ENCODE data around the gene ADAMTS2. TPM values are rescaled to one million over a fixed set of nuclear protein-coding genes. Genes with fewer than 3 reads are reported as not detected.
A peak's percentile ranks its signal among the peaks of the same experiment; 100 is the strongest.

Gene ADAMTS2
- total RNA-seq, 1 donor from 2014 or later = 1.2 TPM

DNA sequence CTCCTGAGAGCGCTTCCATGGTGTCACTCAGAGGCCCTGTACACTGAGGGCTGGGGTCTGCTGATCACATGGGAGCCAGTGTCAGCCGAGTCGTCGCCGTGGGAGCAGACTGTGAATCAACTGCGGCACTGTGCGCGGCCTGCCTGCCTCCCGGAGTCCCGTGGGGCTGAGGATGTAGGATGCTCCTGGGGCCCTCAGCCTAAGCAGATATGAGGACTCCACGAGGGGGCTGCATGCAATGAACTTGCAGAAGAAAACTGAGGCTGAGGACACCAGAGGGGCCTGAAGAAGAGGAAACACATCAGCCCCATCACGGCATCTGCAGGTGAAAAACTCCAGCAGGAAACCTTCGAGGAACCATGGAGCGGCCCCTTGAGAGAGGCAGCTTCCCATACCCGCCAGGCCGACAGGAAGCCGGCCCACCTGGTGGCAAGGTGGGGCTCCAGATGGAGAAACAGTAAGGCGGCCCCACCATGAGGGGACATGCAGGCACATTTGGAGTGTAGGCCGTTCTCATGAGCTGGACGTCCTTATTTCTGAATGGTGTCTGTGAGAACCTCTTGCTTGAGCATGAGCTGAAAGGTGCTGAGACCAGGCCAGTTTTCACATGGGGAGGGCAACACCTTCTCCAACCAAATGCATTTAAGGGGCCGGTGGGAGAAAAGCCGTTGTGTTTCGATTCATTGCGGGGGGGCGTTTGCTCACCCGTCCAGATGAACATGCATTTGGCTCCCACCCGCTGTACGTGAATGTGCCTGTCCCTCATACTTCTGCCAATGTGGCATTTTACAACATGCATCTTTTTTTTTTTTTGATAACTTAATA is 35.2 kb upstream of the ADAMTS2 start:
- H3K36me3 Mint-ChIP-seq = no peaks in the 10 kb centered on the region
- no peak for DNase-seq (ENCODE audit: low spot score)

DNA sequence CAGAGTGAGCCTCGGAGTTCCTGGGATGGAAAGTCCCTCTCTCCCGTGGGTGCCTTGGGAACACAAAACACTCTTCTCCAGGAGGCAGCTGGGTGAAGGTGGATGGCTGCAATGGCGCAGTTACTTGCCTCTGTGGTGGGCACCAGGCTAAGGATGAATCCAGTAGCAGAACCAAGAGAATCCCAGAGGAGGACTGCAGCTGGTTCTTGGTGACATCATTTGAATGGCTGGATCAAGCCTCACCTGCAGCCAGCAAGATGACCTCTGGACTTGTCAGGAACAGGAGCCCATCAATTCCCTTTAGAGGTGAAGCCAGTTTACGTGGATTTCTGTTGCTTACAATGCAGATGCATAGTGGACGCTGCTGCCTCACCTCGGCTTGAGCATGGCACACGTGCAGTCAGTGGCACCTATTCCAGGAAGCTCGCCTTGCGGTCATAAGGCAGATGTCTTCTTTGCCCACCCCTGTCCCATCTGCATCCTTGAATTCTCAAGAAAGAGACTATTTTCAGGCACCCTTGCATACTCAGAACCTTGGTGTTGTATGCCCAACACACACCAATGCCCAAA is 34.1 kb upstream of the ADAMTS2 start:
- Mint-ChIP-seq H3K27me3 (ENCODE audit: insufficient read depth, low read depth) (peaks cover 5% of the 10 kb centered on the region), H3K36me3 (no peaks in the 10 kb centered on the region), H3K9me3 (peaks cover 3% of the 10 kb centered on the region), H3K4me1 (peaks cover 7% of the 10 kb centered on the region), H3K27ac (no peak overlapping the region), H3K4me3 (no peak overlapping the region)
- H3K4me3 ChIP-seq = no peak overlapping the region
- no peak overlapping the region for H3K4me2 ChIP-seq
- H3K27ac ChIP-seq = no peak overlapping the region
- no peaks in the 10 kb centered on the region for H3K79me2 ChIP-seq (ENCODE audit: low read depth)
- TF ChIP-seq EZH2 (IDR thresholded peaks at IDR 0.05) = no peak
- TF ChIP-seq EZH2phosphoT487 (IDR thresholded peaks at IDR 0.05) = no peak
- TF ChIP-seq CTCF (IDR thresholded peaks at IDR 0.05) = no peak
- H3K9ac ChIP-seq = no peak overlapping the region
- no peaks in the 10 kb centered on the region for H4K20me1 ChIP-seq (ENCODE audit: low read depth)
- no peak for DNase-seq (ENCODE audit: low spot score)
- H3K9me3 ChIP-seq (ENCODE audit: low read depth) = no peaks in the 10 kb centered on the region
- no peaks in the 10 kb centered on the region for H3K4me1 ChIP-seq
- no peaks in the 10 kb centered on the region for H3K27me3 ChIP-seq
- H3K36me3 ChIP-seq = no peaks in the 10 kb centered on the region
- no peaks in the 10 kb centered on the region for H3F3A ChIP-seq (ENCODE audit: low read depth)
- no peak overlapping the region for H2AFZ ChIP-seq (replicated peaks)

More for the DNA sequence above, 35.2 kb upstream of the ADAMTS2 start:
- no peaks in the 10 kb centered on the region for H3K4me1 ChIP-seq
- H3K27ac ChIP-seq = no peak overlapping the region
- H3K27me3 Mint-ChIP-seq (ENCODE audit: insufficient read depth, low read depth) = peaks cover 2% of the 10 kb centered on the region
- no peak overlapping the region for H3K4me3 ChIP-seq
- H3K36me3 ChIP-seq = no peaks in the 10 kb centered on the region
- no peak overlapping the region for H3K4me3 Mint-ChIP-seq
- H3K9me3 Mint-ChIP-seq = peaks cover 3% of the 10 kb centered on the region
- H3K27ac Mint-ChIP-seq = no peak overlapping the region
- H3K9me3 ChIP-seq (ENCODE audit: low read depth) = no peaks in the 10 kb centered on the region
- H3K27me3 ChIP-seq = no peaks in the 10 kb centered on the region
- H3K4me2 ChIP-seq = no peak overlapping the region
- no peaks in the 10 kb centered on the region for H3F3A ChIP-seq (ENCODE audit: low read depth)
- no peaks in the 10 kb centered on the region for H4K20me1 ChIP-seq (ENCODE audit: low read depth)
- H3K79me2 ChIP-seq (ENCODE audit: low read depth) = no peaks in the 10 kb centered on the region
- no peak overlapping the region for H2AFZ ChIP-seq (replicated peaks)
- peaks cover 1% of the 10 kb centered on the region for H3K4me1 Mint-ChIP-seq
- no peak overlapping the region for H3K9ac ChIP-seq
- TF ChIP-seq CTCF (IDR thresholded peaks at IDR 0.05) (no peak), EZH2 (IDR thresholded peaks at IDR 0.05) (no peak), EZH2phosphoT487 (IDR thresholded peaks at IDR 0.05) (no peak)

- H3K9me3 ChIP-seq (ENCODE audit: low read depth) = no peaks in the 10 kb centered on the region
- Mint-ChIP-seq H3K9me3 (peaks cover 3% of the 10 kb centered on the region), H3K4me1 (peaks cover 7% of the 10 kb centered on the region), H3K27me3 (ENCODE audit: insufficient read depth, low read depth) (peaks cover 8% of the 10 kb centered on the region), H3K36me3 (no peaks in the 10 kb centered on the region), H3K27ac (peak overlapping the region; percentile 54), H3K4me3 (no peak overlapping the region)
- no peak overlapping the region for H3K9ac ChIP-seq
- H3K27ac ChIP-seq = no peak overlapping the region
- no peak overlapping the region for H2AFZ ChIP-seq (replicated peaks)
- H3K4me3 ChIP-seq = no peak overlapping the region
- no peaks in the 10 kb centered on the region for H3K4me1 ChIP-seq
- H3K36me3 ChIP-seq = no peaks in the 10 kb centered on the region
- TF ChIP-seq CTCF (IDR thresholded peaks at IDR 0.05) = no peak
- TF ChIP-seq EZH2phosphoT487 (IDR thresholded peaks at IDR 0.05) = no peak
- no peak for TF ChIP-seq EZH2 (IDR thresholded peaks at IDR 0.05)
- no peak for DNase-seq (ENCODE audit: low spot score)
- H3K4me2 ChIP-seq = no peak overlapping the region
- H3K27me3 ChIP-seq = no peaks in the 10 kb centered on the region
- no peaks in the 10 kb centered on the region for H3K79me2 ChIP-seq (ENCODE audit: low read depth)
- no peaks in the 10 kb centered on the region for H3F3A ChIP-seq (ENCODE audit: low read depth)
- H4K20me1 ChIP-seq (ENCODE audit: low read depth) = no peaks in the 10 kb centered on the region
Measured at GRCh38 chr5:179378441-179379271, 33.4 kb upstream of the ADAMTS2 start.

Data from neural progenitor cell (in vitro differentiated cells).